Amygdala (tissue), 56 donors: ENCODE results near the gene PDCL3.

Experiments
- DNase-seq, 56 donors: peaks; one replicate each; lab custom pipeline; 2025; lab: John Stamatoyannopoulos, UW

The PDCL3 gene

GRCh38 chr2:100562613-100563406 is at the start of gene PDCL3:
Gene PDCL3 (plus strand): TSS chr2:100562993. CDS start chr2:100563068, 75 bp downstream.
- peak; percentile 69 to 97 (median 92) for DNase-seq

GRCh38 chr2:100513650-100514049 is 49.1 kb upstream of the PDCL3 start:
- peak in 1 of 56 donors; percentile 3 for DNase-seq

- no peak for DNase-seq
These were observed 45.2 kb upstream of the PDCL3 start for GRCh38 chr2:100517556-100517955.

GRCh38 chr2:100518801-100519200 is 44.0 kb upstream of the PDCL3 start:
- no peak for DNase-seq

- no peak for DNase-seq
These were observed 42.6 kb upstream of the PDCL3 start for GRCh38 chr2:100520224-100520623.

- no peak for DNase-seq
These were observed 40.4 kb upstream of the PDCL3 start for GRCh38 chr2:100522430-100522829.

GRCh38 chr2:100524331-100524730 is 38.5 kb upstream of the PDCL3 start:
- DNase-seq: no peak

- DNase-seq: no peak
These were observed 35.9 kb upstream of the PDCL3 start for GRCh38 chr2:100526868-100527267.

- DNase-seq: no peak
These were observed 35.3 kb upstream of the PDCL3 start for GRCh38 chr2:100527440-100528015.

GRCh38 chr2:100529176-100529575 is 33.6 kb upstream of the PDCL3 start:
- DNase-seq: no peak

GRCh38 chr2:100529900-100530299 is 32.9 kb upstream of the PDCL3 start:
- DNase-seq: no peak

- DNase-seq: no peak
These were observed 26.9 kb upstream of the PDCL3 start for GRCh38 chr2:100535855-100536254.

GRCh38 chr2:100537918-100538317 is 24.9 kb upstream of the PDCL3 start:
- no peak for DNase-seq

- no peak for DNase-seq
These were observed 23.6 kb upstream of the PDCL3 start for GRCh38 chr2:100539221-100539620.

- no peak for DNase-seq
These were observed 21.4 kb upstream of the PDCL3 start for GRCh38 chr2:100541404-100541803.

GRCh38 chr2:100542418-100542817 is 20.4 kb upstream of the PDCL3 start:
- no peak for DNase-seq

GRCh38 chr2:100544911-100545596 is 17.7 kb upstream of the PDCL3 start:
- no peak for DNase-seq

GRCh38 chr2:100546469-100546868 is 16.3 kb upstream of the PDCL3 start:
- DNase-seq: no peak

GRCh38 chr2:100548771-100549170 is 14.0 kb upstream of the PDCL3 start:
- peak in 35 of 56 donors; percentile 1 to 75 (median 36) for DNase-seq

- no peak for DNase-seq
These were observed 11.5 kb upstream of the PDCL3 start for GRCh38 chr2:100551303-100551702.

GRCh38 chr2:100554798-100555407 is 7.9 kb upstream of the PDCL3 start:
- no peak for DNase-seq
